NCI-H2081 (cell line): ENCODE data around the gene RAP1GAP2.

Experiments
- DNase-seq, 2 experiments: peaks; one replicate each; lab custom pipeline; 2025; lab: John Stamatoyannopoulos, UW

The RAP1GAP2 gene

GRCh38 chr17:2947996-2948550 is 151.8 kb downstream of the RAP1GAP2 start:
- no peak for DNase-seq

DNA sequence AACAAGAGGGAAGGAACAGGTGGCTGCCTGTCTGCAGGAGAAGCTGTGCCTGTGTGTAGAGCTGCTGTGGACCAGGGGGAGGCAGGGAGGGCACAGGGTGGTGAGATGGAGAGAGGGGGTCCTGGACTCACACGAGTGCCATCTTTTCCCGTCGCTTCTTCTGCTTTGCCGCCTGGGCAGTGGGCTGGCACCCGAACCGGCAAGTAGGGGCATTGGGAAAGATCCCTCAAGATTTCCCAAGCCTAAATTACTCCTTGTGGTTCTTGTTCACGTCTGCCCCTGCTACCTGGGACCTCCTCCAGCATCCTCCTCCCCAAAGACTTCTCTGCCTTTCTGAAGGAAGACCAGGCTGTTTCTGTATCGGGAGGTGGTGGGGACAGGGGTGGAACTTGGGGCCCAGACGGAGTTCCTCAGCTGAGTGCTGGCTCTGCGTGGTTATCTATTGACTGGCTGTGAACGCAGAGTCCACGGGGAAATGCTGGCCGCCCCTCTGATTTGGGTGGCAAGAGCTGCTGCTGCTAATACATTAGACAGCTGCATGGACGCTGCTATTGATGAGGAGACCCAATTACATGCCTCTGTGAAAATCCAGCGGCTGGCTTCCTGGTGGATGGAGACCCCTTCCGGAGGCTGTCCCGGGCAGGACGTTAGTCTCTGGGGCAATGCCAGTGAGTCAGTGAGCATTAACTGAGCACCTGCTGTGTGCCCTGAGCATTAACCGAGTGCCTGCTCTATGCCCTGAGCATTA is 152.7 kb downstream of the RAP1GAP2 start:
- no peak for DNase-seq

DNA sequence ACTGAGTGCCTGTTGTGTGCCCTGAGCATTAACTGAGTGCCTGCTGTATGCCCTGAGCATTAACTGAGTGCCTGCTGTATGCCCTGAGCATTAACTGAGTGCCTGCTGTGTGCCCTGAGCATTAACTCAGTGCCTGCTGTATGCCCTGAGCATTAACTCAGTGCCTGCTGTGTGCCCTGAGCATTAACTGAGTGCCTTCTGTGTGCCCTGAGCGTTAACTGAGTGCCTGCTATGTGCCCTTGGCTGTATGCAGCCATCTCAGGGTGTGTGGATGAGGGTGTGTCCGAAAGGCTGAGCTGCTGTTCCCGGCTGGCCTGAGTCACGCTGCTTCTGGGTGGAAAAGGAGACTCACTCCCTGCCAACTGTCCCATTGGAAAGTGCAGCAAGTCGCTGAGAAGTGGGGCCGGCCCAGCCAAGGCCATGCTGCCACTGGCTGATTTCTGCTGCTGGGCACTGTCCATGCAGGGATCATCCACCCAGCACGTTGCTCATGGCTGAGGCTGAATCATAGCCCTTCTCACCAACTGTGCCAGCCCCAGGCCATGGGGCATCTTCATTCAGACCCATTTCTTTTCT is 153.3 kb downstream of the RAP1GAP2 start:
- DNase-seq, result no peak

DNA sequence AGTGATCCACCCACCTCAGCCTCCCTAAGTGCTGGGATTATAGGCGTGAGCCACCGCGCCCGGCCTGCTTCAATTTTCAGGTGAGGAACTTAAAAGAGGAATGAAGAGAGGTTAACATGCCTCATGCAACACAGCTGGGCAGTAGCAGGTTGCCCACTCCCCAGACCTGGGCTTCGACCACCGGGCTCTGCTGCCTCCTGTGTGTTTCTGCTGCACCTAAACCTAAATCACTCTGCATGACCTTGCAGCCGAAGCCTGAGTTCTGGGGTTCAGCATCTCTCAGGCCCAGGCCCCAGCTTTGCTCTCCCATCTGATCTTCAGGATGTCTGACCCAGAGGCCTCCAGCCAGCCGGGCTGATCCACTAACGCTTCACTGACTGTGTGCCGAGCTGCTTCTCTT is 154.6 kb downstream of the RAP1GAP2 start:
- no peak for DNase-seq

DNA sequence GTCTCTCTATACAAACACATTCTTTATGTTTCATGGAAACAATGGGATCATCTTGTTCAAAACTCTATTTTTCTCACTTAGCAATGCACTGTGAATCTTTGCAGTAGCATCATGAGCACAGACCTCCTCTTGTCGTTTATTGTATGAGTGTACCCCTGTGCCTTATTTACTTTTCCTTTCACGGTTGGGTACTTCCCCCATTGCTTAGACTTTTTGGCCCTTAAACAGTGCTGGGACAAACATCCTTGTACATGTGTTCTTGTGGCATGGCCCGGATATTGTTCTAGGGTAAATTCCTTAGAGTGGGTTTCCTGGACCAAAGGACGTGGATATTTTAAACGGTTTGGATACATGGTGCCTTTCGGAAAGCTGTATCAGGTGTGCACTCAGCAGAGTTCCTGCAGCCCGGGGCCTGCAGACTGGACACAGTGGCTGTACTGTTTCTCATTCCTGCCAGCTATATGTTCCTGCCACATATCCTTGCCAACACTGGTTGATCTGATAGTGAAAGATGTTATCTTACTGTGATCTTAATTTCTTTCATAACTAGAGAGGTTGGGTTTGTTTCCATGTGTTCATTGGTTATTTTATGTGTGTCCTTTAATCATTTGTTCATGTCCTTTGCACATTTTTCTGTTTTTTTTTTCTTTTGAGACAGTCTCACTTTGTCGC is 156.1 kb downstream of the RAP1GAP2 start:
- no peak for DNase-seq

- DNase-seq, result no peak
Observed at GRCh38 chr17:2954898-2955445, 158.7 kb downstream of the RAP1GAP2 start.

- no peak for DNase-seq
Observed at GRCh38 chr17:2955931-2956582, 159.8 kb downstream of the RAP1GAP2 start.

DNA sequence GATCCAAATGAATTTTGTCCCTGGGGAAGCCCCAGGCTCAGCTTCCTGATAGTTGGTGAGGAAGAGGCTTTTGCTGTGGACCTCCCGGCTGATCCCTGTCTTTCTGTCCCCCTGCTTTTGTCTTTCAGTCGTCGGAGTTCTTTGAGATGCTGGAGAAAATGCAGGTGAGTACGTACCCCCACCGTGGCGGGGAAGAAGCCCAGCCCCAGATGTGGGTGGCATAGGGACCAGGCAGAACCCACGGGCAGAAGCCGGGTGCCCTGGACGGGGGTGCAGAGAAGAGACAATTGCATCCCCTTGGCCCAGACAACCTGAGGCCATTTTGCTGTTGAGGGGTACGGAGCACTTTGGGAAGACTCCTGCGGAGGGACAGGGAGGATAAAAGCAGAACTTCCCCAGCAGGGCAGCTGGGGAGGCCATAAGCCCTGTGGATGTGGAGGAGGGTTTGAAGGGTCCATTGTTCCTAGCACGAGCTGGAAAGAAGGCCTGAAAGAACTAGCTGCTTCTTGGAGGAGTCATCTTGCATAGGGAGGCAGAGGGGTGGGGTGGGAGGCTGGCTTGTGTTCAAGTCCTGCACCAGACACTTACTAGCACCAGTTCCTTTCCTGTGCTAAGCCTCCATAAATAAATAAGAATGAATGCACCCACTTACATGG is 161.5 kb downstream of the RAP1GAP2 start:
- no peak for DNase-seq

DNA sequence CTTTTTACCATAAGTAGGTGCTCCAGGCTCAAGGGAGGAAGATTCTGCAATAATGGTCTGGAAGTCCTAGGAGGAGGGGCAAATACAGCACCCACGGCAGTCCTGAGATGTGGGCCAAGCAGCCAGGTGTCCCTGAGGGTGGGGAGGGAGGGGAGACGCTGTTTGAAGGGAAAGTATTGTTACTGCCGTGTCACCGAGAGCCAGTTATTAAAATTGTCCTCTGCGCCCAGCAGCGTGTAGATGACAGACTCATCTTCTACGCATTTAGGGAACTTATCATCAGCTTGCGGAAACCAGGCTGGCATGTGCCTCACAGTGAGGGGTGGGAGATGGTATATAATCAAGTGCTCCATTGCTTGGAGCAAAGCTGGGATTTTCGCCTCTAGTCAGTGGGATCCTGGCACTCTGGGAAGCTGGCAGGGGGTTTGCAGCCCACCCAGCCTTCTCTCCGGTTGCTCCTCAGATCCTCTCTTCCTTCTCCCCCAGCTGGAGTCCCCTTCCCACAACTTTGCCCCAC is 162.5 kb downstream of the RAP1GAP2 start:
- DNase-seq, result no peak

GRCh38 chr17:2959371-2960130 is 163.3 kb downstream of the RAP1GAP2 start:
- no peak for DNase-seq

DNA sequence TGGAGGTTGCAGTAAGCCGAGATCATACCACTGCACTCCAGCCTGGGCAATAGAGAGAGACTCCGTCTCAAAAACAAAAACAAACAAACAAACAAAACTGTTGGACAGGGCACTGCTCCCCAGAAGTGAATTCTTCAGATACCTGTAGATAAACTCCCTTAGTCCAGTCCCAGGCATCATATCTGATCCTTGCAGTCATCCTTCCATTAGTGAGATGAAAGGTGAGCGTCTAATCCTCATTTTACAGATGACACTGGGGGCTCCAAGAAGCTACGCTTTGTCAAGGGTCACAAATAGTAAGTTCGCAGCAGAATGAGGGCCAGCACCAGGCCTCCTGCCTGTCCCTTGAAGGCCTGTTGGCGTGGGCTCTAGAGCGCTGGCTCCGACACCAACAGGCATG is 165.2 kb downstream of the RAP1GAP2 start:
- no peak for DNase-seq

- no peak for DNase-seq
Observed at GRCh38 chr17:2962236-2962635, 166.0 kb downstream of the RAP1GAP2 start.

- DNase-seq, result no peak
Observed at GRCh38 chr17:2962729-2963128, 166.5 kb downstream of the RAP1GAP2 start.

DNA sequence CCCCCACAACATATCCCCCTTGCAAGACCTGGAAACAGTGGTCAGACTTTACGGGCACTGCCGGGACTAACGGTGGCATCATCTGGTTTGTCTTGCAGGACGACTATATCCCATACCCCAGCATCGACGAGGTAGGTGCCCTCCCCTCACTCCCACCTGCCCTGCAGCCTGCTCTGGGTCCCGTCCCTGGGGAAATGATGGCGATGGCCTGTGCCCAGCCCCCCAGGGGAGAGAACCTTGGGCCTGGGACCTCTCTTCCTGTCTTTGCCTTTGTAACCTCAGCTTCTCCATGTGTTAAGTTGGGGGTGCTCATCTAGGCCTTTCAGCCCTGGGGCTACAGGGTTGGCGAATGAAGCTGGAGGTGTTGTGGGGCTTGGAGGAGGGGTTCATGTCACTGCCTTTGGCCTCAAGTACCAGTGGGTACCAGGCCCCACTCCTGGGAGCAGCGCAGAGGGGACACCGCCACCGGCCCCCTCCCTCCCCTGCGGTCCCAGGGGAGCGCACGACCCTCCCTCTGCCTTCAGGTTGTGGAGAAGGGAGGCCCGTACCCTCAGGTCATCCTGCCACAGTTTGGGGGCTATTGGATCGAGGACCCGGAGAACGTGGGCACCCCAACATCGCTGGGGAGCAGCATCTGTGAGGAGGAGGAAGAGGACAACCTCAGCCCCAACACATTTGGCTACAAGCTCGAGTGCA is 167.2 kb downstream of the RAP1GAP2 start:
- no peak for DNase-seq

DNA sequence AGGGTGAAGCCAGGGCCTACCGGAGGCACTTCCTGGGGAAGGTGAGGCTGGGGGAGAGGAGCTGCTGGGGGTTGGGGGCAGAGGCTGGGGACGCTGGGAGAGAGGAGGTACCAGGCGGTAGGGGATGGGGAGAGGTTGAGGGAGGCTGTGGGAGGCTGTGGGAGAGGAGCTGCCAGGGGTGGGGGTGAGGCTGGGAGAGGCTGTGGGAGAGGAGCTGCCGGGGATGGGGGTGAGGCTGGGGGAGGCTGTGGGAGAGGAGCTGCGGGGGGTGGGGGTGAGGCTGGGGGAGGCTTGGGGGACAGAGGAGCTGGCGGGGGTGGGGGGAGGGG is 167.8 kb downstream of the RAP1GAP2 start:
- no peak for DNase-seq

DNA sequence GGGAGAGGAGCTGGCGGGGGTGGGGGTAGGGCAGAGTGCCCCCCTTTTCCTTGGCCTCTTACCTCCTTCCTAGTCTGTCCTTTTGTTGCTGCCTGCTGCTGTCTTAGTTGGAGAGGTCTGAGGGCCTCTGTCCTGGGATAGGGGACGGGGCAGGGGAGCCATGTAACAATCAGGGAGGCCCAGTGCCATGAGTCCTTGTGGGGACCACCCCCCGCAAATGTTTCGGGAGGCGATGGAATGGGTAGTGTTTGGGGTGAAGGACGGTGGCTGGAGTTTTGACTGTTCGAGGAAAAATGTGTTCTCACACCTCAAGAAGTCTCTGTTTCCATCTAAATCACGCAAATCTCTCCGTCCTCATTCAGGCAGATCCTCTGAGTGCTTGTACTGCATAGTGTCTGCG is 168.1 kb downstream of the RAP1GAP2 start:
- no peak for DNase-seq

- DNase-seq, result no peak
Observed at GRCh38 chr17:2964831-2965230, 168.6 kb downstream of the RAP1GAP2 start.

- no peak for DNase-seq
Observed at GRCh38 chr17:2965621-2966595, 169.7 kb downstream of the RAP1GAP2 start.

- no peak for DNase-seq
Observed at GRCh38 chr17:2967515-2967914, 171.3 kb downstream of the RAP1GAP2 start.
